KOPT-K1 (cell line): ENCODE measurements around the gene PCNX2.

Source experiments
- H3K27ac ChIP-seq: fragments of 200-600 bp; sonication (generic); 2 replicates; pipeline ENCODE4 v1.5.1; 2016; ENCODE audit warnings: antibody characterized with exemption, mild to moderate bottlenecking, low read depth, low read length; ENCODE audit not compliant: poor library complexity, severe bottlenecking
- H3K36me3 ChIP-seq: fragments of 200-600 bp; sonication (generic); 2 replicates; pipeline ENCODE4 v1.5.1; 2017; ENCODE audit warnings: antibody characterized with exemption, mild to moderate bottlenecking, low read length, moderate library complexity; ENCODE audit not compliant: insufficient read depth
- H3K9me3 ChIP-seq: fragments of 200-600 bp; sonication (generic); 2 replicates; pipeline ENCODE4 v1.5.1; 2017; ENCODE audit warnings: antibody characterized with exemption, low read length, mild to moderate bottlenecking; ENCODE audit not compliant: insufficient read depth, poor library complexity, severe bottlenecking

Gene PCNX2

DNA sequence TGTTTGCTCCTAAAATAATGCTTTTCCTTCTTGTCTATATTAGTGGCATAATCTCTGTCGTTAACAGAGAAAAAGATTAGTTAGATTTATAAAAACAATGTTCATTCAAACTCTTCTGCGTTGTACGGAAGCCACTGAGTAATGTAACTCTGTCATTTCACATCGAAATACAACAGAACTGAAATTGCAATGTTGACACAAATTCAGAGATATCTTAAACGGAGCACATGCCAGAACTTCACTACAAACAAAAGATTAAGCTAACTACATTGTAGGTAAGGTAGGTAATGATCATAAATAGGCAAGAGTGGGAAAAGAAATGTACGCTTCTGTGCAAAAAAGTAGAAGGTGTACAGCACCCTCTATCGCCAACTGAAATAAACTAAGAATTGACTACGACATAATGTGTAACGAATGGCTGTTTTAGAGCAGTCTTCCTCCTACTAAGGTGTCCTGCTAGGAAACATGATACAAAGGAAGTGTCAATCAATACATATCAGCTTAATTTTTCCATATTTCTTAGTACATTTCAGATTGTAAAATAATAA, 56.6 kb downstream of the PCNX2 start:
- peaks cover 18% of the 10 kb centered on the region for H3K36me3 ChIP-seq
- no peak overlapping the region for H3K27ac ChIP-seq
- no peaks in the 10 kb centered on the region for H3K9me3 ChIP-seq

DNA sequence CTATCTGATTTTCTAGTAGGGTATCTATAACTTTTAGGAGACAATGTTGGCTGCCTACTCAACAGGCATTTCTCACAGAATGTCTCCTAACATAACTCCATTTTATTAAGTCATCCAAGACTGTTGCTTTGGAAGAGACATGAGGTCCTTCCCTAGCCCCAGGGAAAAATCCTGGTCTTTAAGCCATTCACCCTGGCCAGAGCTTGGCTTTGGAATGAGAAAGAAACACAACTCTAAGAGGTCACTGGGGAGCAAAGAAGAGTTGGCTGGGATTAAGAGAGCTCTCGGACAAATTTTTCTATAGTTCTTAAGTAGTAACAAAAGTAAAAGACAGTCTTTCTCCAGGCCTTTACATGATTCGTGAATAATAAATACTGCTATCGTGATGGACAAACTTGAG, 57.9 kb downstream of the PCNX2 start:
- no peaks in the 10 kb centered on the region for H3K9me3 ChIP-seq
- no peak overlapping the region for H3K27ac ChIP-seq
- peaks cover 18% of the 10 kb centered on the region for H3K36me3 ChIP-seq

DNA sequence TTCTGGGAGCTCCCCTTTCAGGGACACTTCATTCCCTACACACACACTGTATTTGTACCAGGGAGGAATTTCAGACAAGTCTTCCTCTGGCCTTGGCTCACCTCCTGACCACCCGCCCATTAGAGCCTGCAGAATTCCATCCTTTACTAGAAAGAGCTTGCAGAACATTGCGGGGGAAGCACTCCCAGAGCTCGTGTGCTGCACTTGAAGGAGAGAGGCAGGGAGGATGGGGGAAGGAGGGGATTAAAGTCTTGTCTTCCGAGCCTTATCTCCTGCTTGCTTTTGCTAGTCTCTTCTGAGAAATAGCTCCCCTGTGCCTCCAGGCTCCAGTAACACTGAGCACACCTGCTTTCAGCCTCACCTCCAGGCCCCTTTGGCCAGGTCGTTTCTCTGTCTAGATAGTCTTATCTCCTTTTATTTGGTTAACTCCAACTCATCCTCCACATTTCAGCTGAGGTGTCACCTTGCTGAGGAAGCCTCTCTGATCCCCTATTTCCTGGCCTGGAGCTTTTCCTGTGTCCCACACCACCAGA, 62.0 kb downstream of the PCNX2 start:
- Histone ChIP-seq H3K9me3 (no peaks in the 10 kb centered on the region), H3K27ac (no peak overlapping the region), H3K36me3 (peaks cover 23% of the 10 kb centered on the region)

DNA sequence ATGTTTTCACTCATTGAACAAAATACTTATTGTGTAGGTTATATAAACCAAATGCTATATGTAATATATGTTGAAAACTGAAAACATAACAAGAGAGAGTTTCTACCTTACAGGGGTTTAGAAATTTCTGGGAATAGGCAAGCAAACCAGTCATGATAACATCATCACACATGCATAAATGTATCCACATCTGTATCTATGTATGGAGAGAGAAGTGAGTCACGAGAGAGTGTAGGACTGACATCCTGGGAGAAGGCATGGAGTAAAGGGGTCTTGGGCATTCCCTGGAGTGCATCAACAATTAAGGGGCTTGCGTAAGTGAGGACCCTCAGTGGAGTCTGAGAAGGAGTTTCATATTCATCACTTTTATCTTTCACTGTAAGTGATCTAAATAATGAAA, 65.5 kb downstream of the PCNX2 start:
- no peaks in the 10 kb centered on the region for H3K9me3 ChIP-seq
- H3K27ac ChIP-seq = no peak overlapping the region
- H3K36me3 ChIP-seq = peaks cover 10% of the 10 kb centered on the region

DNA sequence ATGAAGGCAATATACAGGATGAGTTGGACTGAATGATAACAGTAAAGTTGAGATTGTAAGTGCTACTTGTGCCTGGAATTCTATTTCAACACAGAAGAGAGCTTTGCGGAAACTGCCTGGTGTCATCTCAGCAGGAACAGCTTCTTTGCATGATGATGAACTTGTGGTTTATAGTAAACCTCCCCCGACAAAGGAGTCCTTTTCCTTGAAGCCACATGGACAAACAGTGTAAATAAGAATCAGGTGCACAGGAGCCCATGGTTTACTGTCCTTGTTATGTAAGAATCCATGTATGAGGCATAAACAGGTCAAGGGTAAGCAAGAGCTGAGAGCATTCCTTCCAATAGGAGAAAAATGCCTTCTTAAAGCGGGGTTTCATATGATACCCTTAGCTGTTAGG, 66.2 kb downstream of the PCNX2 start:
- H3K27ac ChIP-seq = no peak overlapping the region
- no peaks in the 10 kb centered on the region for H3K9me3 ChIP-seq
- peaks cover 5% of the 10 kb centered on the region for H3K36me3 ChIP-seq

DNA sequence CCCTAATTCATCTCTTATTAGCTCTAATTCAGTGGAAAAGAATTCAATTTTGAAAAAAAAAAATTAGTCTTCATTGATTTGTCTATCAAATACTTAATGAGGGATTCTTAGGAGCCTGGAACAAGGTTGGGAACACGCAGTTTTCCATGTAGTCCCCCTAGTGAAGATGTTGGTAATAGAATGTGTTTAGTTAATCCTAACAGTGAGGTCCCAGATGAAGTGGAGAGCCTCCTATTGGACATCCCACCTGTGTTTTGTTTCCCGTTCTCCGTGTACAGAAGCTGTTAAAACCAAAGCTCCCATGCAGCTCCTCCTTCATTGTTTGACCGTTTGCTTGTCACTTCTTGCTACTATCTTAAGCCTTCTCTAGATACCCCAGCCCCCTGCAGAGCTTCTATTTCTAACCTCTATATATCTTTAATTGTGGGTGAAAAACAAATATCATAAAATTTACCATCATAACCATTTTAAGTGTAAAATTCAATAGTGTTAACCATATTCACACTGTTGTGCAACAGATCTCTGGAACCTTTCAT, 67.5 kb downstream of the PCNX2 start:
- Histone ChIP-seq H3K27ac (no peak overlapping the region), H3K36me3 (peaks cover 5% of the 10 kb centered on the region), H3K9me3 (no peaks in the 10 kb centered on the region)

DNA sequence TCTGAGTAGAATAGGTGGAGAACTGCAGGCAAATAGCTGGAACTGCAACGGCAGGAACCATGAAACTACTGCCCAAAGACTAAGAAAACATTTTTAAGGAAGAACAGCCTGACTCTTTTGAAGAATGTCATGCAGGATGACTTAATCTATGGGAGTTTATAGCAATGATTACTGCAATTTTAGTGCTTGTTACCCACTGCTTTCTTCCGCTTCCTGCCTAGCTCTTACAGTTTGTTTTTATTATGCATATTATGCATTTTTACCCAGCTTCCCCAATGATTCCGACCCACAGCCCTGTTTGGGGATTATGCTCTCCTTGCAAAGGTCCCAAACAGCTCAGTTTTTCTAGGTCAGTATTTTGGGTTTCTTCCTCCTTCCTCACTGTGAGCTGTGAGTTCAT, 71.2 kb downstream of the PCNX2 start:
- Histone ChIP-seq H3K9me3 (no peaks in the 10 kb centered on the region), H3K36me3 (peaks cover 19% of the 10 kb centered on the region), H3K27ac (no peak overlapping the region)

DNA sequence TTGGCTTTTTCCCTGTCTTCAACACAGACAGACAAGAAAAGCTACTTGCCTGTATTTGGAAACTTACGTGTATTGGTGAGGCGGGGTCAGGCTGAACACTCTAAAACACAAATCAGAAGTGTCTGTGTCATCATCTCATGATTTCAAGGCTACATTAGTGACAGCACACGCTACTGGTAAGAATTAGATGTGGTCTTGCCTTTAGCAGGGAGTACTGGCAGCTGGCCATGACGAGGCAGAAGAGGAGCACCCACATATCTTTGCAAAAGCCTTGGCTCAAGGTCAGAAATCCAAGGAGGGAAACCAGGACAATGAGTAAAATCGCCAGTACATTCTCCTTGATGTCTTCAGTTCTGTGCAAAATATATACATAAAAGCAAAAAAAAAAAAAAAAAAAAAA, 77.7 kb downstream of the PCNX2 start:
- H3K9me3 ChIP-seq = no peaks in the 10 kb centered on the region
- no peak overlapping the region for H3K27ac ChIP-seq
- peaks cover 19% of the 10 kb centered on the region for H3K36me3 ChIP-seq

DNA sequence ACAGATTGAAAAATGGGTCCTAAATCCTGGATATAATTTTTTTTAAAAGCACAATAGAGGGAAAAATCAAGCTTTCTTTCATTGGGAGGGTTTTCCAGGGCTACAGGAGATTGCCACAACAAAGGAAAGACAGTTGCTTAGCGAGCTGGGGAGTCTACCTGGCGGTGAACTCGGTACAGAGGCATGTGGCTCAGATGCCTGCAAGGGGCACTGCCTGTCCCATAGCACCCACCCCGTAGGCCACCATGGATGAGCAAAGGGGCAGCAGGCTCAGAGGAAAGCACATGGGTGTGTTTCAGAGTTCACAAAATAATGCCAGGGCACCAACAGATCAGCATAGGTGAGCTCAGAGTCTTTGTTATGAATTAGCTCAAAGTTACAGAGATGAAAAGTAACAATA, 79.5 kb downstream of the PCNX2 start:
- H3K9me3 ChIP-seq = no peaks in the 10 kb centered on the region
- no peak overlapping the region for H3K27ac ChIP-seq
- peaks cover 13% of the 10 kb centered on the region for H3K36me3 ChIP-seq

DNA sequence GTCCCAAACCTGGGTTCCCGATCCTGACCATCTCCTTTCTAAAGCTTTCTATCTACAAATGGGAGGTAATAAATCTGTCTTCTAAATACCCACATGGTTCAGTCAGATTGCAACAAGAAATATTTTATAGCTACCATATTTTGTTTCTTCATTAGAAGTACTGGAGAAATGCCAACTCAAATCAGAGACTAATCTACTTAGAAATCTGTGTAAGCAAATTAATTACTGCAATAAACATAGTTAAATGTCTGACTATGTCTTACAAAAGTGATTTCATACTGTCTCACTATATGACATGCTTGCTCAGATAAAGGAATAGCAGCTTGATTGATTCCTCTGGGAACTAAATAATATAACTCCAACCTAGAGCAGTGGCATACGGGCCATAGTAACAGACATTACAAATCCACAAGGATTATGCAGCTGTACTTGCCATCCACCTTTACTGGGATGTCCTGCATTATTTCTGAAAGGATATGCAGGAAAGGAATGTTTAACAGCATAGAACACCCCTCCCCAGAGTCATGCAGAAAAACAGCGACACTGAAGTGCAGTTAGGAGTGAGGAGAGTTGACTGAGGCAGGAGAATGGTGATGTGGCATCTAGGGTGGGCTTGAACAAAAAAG, 80.3 kb downstream of the PCNX2 start:
- Histone ChIP-seq H3K9me3 (no peaks in the 10 kb centered on the region), H3K36me3 (peaks cover 11% of the 10 kb centered on the region), H3K27ac (no peak overlapping the region)

DNA sequence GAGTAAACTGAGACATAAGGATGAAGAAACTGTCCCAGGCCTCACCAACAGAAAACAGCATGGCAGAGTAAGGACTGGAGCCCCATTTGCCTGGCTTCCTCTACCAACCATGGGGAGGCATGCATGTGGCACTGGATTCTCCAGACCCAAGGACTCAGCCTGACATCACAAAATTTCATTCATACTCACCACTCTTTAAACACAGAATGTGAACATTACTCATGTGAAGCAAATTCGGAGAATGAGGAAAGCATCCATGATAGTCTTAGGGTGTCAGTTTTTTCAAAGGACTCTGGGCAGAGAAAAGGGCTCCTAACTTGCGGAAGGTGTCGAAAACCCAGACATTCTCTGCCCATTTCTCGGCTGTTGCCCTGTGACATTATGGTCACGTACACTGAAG, 83.9 kb downstream of the PCNX2 start:
- H3K9me3 ChIP-seq = no peaks in the 10 kb centered on the region
- no peak overlapping the region for H3K27ac ChIP-seq
- H3K36me3 ChIP-seq = peaks cover 15% of the 10 kb centered on the region

DNA sequence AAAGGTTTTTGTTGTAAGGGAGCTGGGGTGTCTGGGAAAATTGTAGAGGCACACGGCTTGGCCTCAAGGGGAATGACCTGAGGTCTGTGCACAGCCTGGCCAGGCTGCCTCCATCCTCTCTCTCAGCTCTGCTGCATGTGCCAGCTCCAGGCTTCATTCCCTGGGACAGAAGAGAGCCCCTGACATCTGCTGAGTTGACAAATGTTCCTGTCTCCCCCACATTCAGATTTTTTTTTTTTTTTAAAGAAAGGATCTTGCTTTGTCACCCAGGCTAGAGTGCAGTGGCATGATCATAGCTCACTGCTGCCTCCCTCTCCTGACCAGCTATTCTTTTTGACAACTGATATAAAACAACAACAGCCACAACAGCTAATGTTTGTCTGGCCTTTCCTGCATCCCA, 84.4 kb downstream of the PCNX2 start:
- H3K27ac ChIP-seq = no peak overlapping the region
- H3K9me3 ChIP-seq = no peaks in the 10 kb centered on the region
- peaks cover 18% of the 10 kb centered on the region for H3K36me3 ChIP-seq

DNA sequence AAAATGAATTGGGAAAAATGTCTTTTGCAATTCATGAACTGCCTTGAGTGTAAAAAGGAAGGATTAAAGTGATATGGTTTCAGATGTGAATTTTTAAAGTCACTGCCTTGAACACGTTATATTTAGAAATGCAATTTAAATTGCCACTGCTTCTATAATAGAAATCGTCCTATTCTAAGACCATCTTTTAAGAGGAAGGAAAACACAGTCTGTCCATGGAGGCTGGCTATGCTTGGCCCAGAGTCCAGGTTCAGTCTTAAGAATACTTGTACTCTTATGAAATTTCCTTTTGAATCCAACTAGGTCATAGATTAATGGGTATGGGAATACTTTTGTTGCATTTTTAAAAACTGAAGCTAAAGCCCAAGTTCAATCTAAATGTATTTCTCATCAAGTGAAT, 86.0 kb downstream of the PCNX2 start:
- Histone ChIP-seq H3K27ac (no peak overlapping the region), H3K9me3 (no peaks in the 10 kb centered on the region), H3K36me3 (peaks cover 18% of the 10 kb centered on the region)

DNA sequence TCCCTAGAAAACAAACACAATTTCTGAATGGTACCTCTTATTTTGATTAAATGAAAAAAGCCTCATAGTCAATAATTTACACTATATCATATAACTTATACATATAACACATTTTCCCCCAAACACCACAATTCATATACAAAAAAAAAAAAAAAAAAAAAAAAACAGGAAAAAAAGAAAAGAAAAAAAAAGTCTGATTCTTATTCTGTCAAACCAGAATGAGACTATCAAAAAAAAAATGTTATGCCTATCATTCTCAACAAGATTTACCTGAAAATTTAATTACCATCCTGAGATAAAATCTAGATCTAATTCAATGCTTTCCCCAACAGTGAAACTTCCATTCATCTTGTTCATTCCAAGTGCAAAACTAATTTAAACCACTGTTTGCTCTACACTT, 86.8 kb downstream of the PCNX2 start:
- Histone ChIP-seq H3K9me3 (no peaks in the 10 kb centered on the region), H3K36me3 (peaks cover 18% of the 10 kb centered on the region), H3K27ac (no peak overlapping the region)

DNA sequence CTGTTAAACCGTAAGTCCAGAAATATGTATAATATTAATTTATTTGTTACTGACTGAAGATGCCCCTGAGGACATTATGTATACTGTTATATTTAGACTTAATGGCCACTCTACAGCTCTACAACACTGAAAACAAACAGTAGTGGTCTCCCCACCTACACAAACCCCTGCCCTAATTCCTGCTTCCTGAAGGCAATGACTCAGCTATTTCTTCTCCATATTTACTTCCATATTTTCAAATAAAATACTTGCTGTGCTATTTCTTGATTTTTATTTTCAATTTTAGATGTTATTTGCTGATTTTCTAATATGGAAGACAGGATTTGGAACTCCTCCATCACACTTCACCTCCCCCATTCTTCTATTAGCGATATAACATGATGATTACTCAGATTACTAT, 97.6 kb downstream of the PCNX2 start:
- Histone ChIP-seq H3K27ac (no peak overlapping the region), H3K9me3 (peaks cover 23% of the 10 kb centered on the region), H3K36me3 (peaks cover 33% of the 10 kb centered on the region)

DNA sequence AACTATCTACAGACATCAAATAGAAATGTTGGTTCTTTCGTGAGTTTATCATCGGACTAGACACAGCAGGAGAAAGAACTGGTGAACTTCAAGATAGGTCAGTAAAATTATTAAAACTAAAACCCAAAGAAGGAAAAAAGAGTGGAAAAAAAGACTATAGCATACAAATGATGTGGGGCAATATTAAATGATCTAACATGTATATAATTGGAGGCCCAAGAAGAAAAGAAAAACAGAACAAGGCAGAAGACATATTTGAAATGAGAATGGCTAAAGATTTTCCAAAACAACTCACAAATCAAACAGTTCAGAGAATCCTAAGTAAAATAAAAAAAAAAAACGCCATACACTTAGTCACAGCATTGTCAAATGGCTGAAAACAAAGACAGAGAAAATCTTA, 101.8 kb downstream of the PCNX2 start:
- peaks cover 23% of the 10 kb centered on the region for H3K9me3 ChIP-seq
- H3K27ac ChIP-seq = no peak overlapping the region
- H3K36me3 ChIP-seq = peaks cover 30% of the 10 kb centered on the region
